Endothelial cell of umbilical vein (primary cell): ENCODE measurements around the gene OVCH2. TPM values are rescaled to one million over a fixed set of nuclear protein-coding genes. Genes with fewer than 3 reads are reported as not detected.

Source experiments
- BruUV-seq: library from RNA; stranded (reverse); fragments of 400-500 nt; replicated peaks from 2 replicates; lab custom pipeline; 2021; lab: Mats Ljungman, UMichigan
- CTCF ChIA-PET: fragments of 300-600, 350-600 bp; sonication (Branson Sonifier 250); formaldehyde crosslinking; loops from one replicate; lab custom pipeline; 2021; ENCODE audit warnings: antibody characterized with exemption, inconsistent platforms; lab: Charles Lee
- POLR2A ChIA-PET: fragments of 300-600, 350-600 bp; sonication (Branson Sonifier 250); formaldehyde crosslinking; loops from one replicate; lab custom pipeline; 2021; ENCODE audit warnings: antibody characterized with exemption, inconsistent platforms; lab: Charles Lee
- DNase-seq: peaks from one replicate; pipeline ENCODE4 v3.0.0-alpha.2; 2011; ENCODE audit warnings: low read depth, low spot score
- FAIRE-seq: peaks from 2 replicates; lab custom pipeline; 2011; peaks lifted over from hg19 to GRCh38; lab: Jason Lieb, UNC
- H2AFZ ChIP-seq: 2 replicates; pipeline ENCODE4 v1.6.0; 2012; ENCODE audit warnings: low read depth, low read length, control low read depth, inconsistent platforms
- H3K27ac ChIP-seq: 2 replicates; pipeline ENCODE4 v1.5.1; 2011; ENCODE audit warnings: low read depth, mild to moderate bottlenecking, control low read depth, low read length, moderate library complexity; ENCODE audit not compliant: insufficient read depth
- H3K27me3 ChIP-seq, 2 experiments: 2 replicates each; pipeline versions ENCODE4 v1.6.0 to v1.6.1; 2011; ENCODE audit warnings: low read length in 2 of 2, mixed read lengths in 1 of 2; ENCODE audit not compliant: control insufficient read depth in 2 of 2, insufficient read depth in 2 of 2
- H3K36me3 ChIP-seq, 2 experiments: 2 replicates in 1 of 2; 3 replicates in 1 of 2; pipeline ENCODE4 v1.5.1; 2011; ENCODE audit warnings: low read length in 2 of 2, mild to moderate bottlenecking in 1 of 2, moderate library complexity in 1 of 2; ENCODE audit not compliant: control insufficient read depth in 2 of 2, insufficient read depth in 2 of 2; ENCODE audit errors: extremely low read depth in 1 of 2
- H3K4me1 ChIP-seq: 3 replicates; pipeline ENCODE4 v1.5.1; 2011; ENCODE audit warnings: mild to moderate bottlenecking, low read length; ENCODE audit not compliant: control insufficient read depth, insufficient read depth; ENCODE audit errors: extremely low read depth
- H3K4me2 ChIP-seq: 2 replicates; pipeline ENCODE4 v1.6.1; 2011; ENCODE audit warnings: low read length, control low read depth, mixed read lengths; ENCODE audit not compliant: insufficient read depth
- H3K4me3 ChIP-seq, 3 experiments: fragments of 200-600 bp in 1 of 3; sonication (generic), shearing (Covaris generic) in 1 of 3; replicated peaks in 1 of 3; 2 replicates each; pipeline ENCODE4 v1.5.1; 2011 to 2016; ENCODE audit warnings: control low read depth in 3 of 3, low read length in 3 of 3, mild to moderate bottlenecking in 2 of 3, inconsistent platforms in 1 of 3, low read depth in 1 of 3, moderate library complexity in 1 of 3; ENCODE audit not compliant: insufficient read depth in 1 of 3
- H3K79me2 ChIP-seq: 2 replicates; pipeline ENCODE4 v1.6.0; 2012; ENCODE audit warnings: low read length, inconsistent platforms; ENCODE audit not compliant: control insufficient read depth, insufficient read depth
- H3K9ac ChIP-seq: replicated peaks from 2 replicates; pipeline ENCODE3; 2011; ENCODE audit warnings: low read length, control low read depth; ENCODE audit not compliant: insufficient read depth; ENCODE audit errors: extremely low read depth
- H3K9me1 ChIP-seq: replicated peaks from 3 replicates; pipeline ENCODE4 v1.6.0; 2011; ENCODE audit warnings: mild to moderate bottlenecking, low read length; ENCODE audit not compliant: control insufficient read depth, insufficient read depth; ENCODE audit errors: extremely low read depth
- H3K9me3 ChIP-seq: replicated peaks from 2 replicates; pipeline ENCODE4 v1.5.1; 2012; ENCODE audit warnings: low read length, inconsistent platforms; ENCODE audit not compliant: control insufficient read depth, insufficient read depth
- H4K20me1 ChIP-seq: replicated peaks from 2 replicates; pipeline ENCODE3; 2011; ENCODE audit warnings: mild to moderate bottlenecking, low read length; ENCODE audit not compliant: control insufficient read depth, insufficient read depth; ENCODE audit errors: extremely low read depth
- EZH2 ChIP-seq: IDR thresholded peaks from 2 replicates; pipeline ENCODE4 v1.6.1; 2012; ENCODE audit warnings: borderline replicate concordance, low read depth, mild to moderate bottlenecking, moderate library complexity, low read length, inconsistent platforms; ENCODE audit not compliant: severe bottlenecking
- FOS ChIP-seq: IDR thresholded peaks from 2 replicates; pipeline ENCODE4 v1.6.1; 2011; ENCODE audit warnings: mild to moderate bottlenecking, low read length, moderate library complexity, borderline replicate concordance; ENCODE audit not compliant: insufficient read depth
- GATA2 ChIP-seq: IDR thresholded peaks from 2 replicates; pipeline ENCODE4 v1.7.0; 2011; ENCODE audit warnings: low read depth, mild to moderate bottlenecking, moderate library complexity, mixed read lengths, low read length; ENCODE audit not compliant: insufficient read length, insufficient read depth
- JUN ChIP-seq: IDR thresholded peaks from 2 replicates; pipeline ENCODE4 v1.6.1; 2011; ENCODE audit warnings: borderline replicate concordance, low read depth; ENCODE audit not compliant: insufficient read length, insufficient read depth
- MYC ChIP-seq: IDR thresholded peaks from one replicate; pipeline ENCODE4 v1.6.1; 2011; ENCODE audit warnings: mild to moderate bottlenecking, low read depth, low read length
- POLR2A ChIP-seq: IDR thresholded peaks from 2 replicates; pipeline ENCODE4 v1.6.1; 2012; ENCODE audit warnings: low read depth, mild to moderate bottlenecking, control low read depth, low read length
- POLR2AphosphoS5 ChIP-seq: IDR thresholded peaks from 2 replicates; pipeline ENCODE4 v1.6.1; 2012; ENCODE audit warnings: low read depth, mild to moderate bottlenecking, control low read depth, low read length, moderate library complexity; ENCODE audit not compliant: insufficient read depth
- dilution Hi-C: fragments of 300-500 bp; cut with MboI; formaldehyde crosslinking; loops from one replicate; pipeline ENCODE4 v1.15.0; 2019; ENCODE audit warnings: low sequenced_read_pairs; ENCODE audit not compliant: extremely low pct_ligation_motif_present
- intact Hi-C: fragments of 100-400 bp; cut with micrococcal nuclease; formaldehyde crosslinking; loops from one replicate; pipeline ENCODE4 v1.10.0; 2022
- polyA plus RNA-seq, 4 experiments: library from polyadenylated mRNA; depleted of rRNA in 3 of 4; stranded (reverse) in 3 of 4; unstranded in 1 of 4; fragments of >200 nt; gene quantifications; 2 replicates each; pipeline versions ENCODE4 v1.2.1 to v1.2.3, GENCODE V29; 2011 to 2012; ENCODE audit warnings: missing spikeins in 1 of 4
- total RNA-seq: library from RNA; stranded (reverse); gene quantifications from 2 replicates; pipeline ENCODE4 v1.2.3, GENCODE V29; 2021
- TF ChIP-seq, protein P1 (sequence below), 2 donors: IDR thresholded peaks; 1 replicate in 1 of 2; 2 replicates in 1 of 2; pipeline ENCODE4 v1.5.1; 2011; ENCODE audit warnings: low read length in 2 of 2, mild to moderate bottlenecking in 2 of 2, moderate library complexity in 2 of 2, control low read depth in 1 of 2, inconsistent platforms in 1 of 2, low read depth in 1 of 2; ENCODE audit not compliant: insufficient read depth in 1 of 2; ENCODE audit errors: extremely low read depth in 1 of 2
- TF ChIP-seq, protein P2 (sequence below): IDR thresholded peaks from 2 replicates; pipeline ENCODE4 v1.6.1; 2011; ENCODE audit not compliant: insufficient read depth, insufficient read length

OVCH2 gene
- total and polyA plus RNA-seq, 2 donors (not counting 3 experiments of a cell fraction or from before 2014, with no cell fraction given) = not detected

DNA sequence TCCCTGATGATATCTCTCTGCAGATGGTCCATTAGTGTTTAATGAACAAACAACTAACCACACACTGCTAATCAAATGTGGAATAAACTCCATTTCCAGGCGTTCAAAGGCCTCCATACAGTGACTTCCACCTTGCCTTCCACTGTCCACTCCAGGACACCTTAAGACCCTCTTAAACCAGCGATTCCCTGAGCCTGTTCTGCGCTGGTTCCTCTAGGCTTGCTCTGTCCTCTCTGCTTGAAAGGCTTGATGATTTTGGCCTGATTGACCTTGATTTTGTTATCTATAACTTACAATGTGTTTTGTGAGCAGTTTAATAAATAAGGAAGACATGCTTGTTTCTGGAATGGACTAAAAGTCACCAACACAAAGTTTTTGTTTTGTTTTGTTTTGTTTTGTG lies 12.0 kb downstream of the OVCH2 start:
- Histone ChIP-seq H3K9ac (no peak overlapping the region), H3K9me1 (no peaks in the 10 kb centered on the region), H3K36me3 (no peaks in the 10 kb centered on the region), H4K20me1 (no peaks in the 10 kb centered on the region), H3K4me3 (no peak overlapping the region), H3K79me2 (no peaks in the 10 kb centered on the region), H2AFZ (peak overlapping the region; percentile 16), H3K27ac (no peak overlapping the region), H3K9me3 (no peaks in the 10 kb centered on the region), H3K4me1 (no peaks in the 10 kb centered on the region), H3K27me3 (peaks cover 37 to 40% of the 10 kb centered on the region in 2 experiments), H3K4me2 (peak overlapping the region; percentile 22)
- DNase-seq = no peak
- POLR2A ChIA-PET = no interaction called here
- TF ChIP-seq POLR2AphosphoS5 = no peak
- TF ChIP-seq EZH2 = peak; percentile 11
- TF ChIP-seq, protein P1, sequence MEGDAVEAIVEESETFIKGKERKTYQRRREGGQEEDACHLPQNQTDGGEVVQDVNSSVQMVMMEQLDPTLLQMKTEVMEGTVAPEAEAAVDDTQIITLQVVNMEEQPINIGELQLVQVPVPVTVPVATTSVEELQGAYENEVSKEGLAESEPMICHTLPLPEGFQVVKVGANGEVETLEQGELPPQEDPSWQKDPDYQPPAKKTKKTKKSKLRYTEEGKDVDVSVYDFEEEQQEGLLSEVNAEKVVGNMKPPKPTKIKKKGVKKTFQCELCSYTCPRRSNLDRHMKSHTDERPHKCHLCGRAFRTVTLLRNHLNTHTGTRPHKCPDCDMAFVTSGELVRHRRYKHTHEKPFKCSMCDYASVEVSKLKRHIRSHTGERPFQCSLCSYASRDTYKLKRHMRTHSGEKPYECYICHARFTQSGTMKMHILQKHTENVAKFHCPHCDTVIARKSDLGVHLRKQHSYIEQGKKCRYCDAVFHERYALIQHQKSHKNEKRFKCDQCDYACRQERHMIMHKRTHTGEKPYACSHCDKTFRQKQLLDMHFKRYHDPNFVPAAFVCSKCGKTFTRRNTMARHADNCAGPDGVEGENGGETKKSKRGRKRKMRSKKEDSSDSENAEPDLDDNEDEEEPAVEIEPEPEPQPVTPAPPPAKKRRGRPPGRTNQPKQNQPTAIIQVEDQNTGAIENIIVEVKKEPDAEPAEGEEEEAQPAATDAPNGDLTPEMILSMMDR (IDR thresholded peaks at IDR 0.05; ENCODE audit: extremely low read depth in 1 of 2, insufficient read depth in 1 of 2, low read depth in 1 of 2, low read length in 2 of 2) = no peak
- dilution Hi-C loops = no loop called here
- intact Hi-C loops = loop anchor here (1.0 to 10.0 kb wide), 5 partner anchors 181 to 401 kb away; partner anchors contain the start of genes EIF3F and PPFIBP2
- no peak for FAIRE-seq
- CTCF ChIA-PET = interaction anchor here (0.7 to 2.3 kb wide), 20 partner anchors 11 to 882 kb away, joined by 3 to 25 read pairs (median 6); partner anchors contain the start of genes CYB5R2, EIF3F and OVCH2
- no TSS peak for BruUV-seq

DNA sequence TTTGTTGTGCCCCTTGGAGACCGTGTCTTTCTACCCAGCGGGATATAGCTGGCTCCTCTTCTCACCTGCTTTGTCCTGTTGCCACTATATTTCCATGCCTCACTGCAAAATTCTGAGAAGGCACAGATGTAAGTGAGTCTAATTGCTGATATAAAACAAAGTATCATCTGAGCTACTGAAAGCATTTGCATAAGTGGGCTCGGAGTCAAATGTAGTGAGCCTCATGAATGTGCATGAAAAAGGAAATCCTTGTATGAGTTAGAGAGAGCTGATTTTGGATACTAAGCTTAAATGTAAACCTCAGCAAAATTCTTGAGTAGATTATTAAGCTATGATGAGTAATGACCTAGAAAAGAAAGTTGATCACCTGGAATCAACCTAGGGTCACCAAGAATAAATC lies 13.9 kb downstream of the OVCH2 start:
- H3K9me3 ChIP-seq = no peaks in the 10 kb centered on the region
- POLR2A ChIA-PET = no interaction called here
- H3K27ac ChIP-seq = no peak overlapping the region
- FAIRE-seq (no peak), DNase-seq (no peak)
- TF ChIP-seq POLR2AphosphoS5 (no peak), MYC (no peak), FOS (no peak), GATA2 (no peak), POLR2A (no peak), EZH2 (no peak), JUN (no peak)
- TF ChIP-seq, protein P1 (IDR thresholded peaks at IDR 0.05; ENCODE audit: extremely low read depth in 1 of 2, insufficient read depth in 1 of 2, low read depth in 1 of 2, low read length in 2 of 2) = no peak
- TF ChIP-seq, protein P2, sequence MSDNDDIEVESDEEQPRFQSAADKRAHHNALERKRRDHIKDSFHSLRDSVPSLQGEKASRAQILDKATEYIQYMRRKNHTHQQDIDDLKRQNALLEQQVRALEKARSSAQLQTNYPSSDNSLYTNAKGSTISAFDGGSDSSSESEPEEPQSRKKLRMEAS = no peak
- H3K9ac ChIP-seq = no peak overlapping the region
- no TSS peak for BruUV-seq
- no peaks in the 10 kb centered on the region for H4K20me1 ChIP-seq
- H3K27me3 ChIP-seq = peaks cover 41 to 43% of the 10 kb centered on the region in 2 experiments
- no peaks in the 10 kb centered on the region for H3K9me1 ChIP-seq
- H3K79me2 ChIP-seq = no peaks in the 10 kb centered on the region
- CTCF ChIA-PET = interaction anchor here (0.8 to 3.6 kb wide), 10 partner anchors 35 to 935 kb away, joined by 3 to 22 read pairs (median 3); partner anchors contain the start of gene EIF3F
- H3K4me3 ChIP-seq = no peak overlapping the region
- H3K4me1 ChIP-seq = no peaks in the 10 kb centered on the region
- dilution Hi-C loops (no loop called here), intact Hi-C loops (loop anchor here (10.0 kb wide), 2 partner anchors 248 to 402 kb away; no protein-coding TSS in a partner anchor)
- H3K36me3 ChIP-seq = no peaks in the 10 kb centered on the region
- no peak overlapping the region for H3K4me2 ChIP-seq
- H2AFZ ChIP-seq = no peak overlapping the region
